OCI-LY7 (cell line): Measurements from ENCODE around the gene RPUSD1. TPM values are rescaled to one million over a fixed set of nuclear protein-coding genes. Genes with fewer than 3 reads are reported as not detected.

Experiments used
- BruUV-seq: library from RNA; stranded (reverse); fragments of 400-500 nt; replicated peaks from 2 replicates; lab custom pipeline; 2021; lab: Mats Ljungman, UMichigan
- CTCF ChIA-PET: fragments of 300-600 bp; sonication (Branson Sonifier 250); formaldehyde crosslinking; loops from one replicate; lab custom pipeline; 2022; ENCODE audit warnings: antibody characterized with exemption; ENCODE audit not compliant: unreplicated experiment; lab: Charles Lee
- POLR2A ChIA-PET: fragments of 300-600 bp; sonication (Branson Sonifier 250); formaldehyde crosslinking; loops from one replicate; lab custom pipeline; 2022; ENCODE audit warnings: antibody characterized with exemption; lab: Charles Lee
- DNase-seq: peaks from one replicate; pipeline ENCODE4 v3.0.0-alpha.2; 2015; ENCODE audit warnings: low spot score
- H2AFZ ChIP-seq: fragments of 200-600 bp; sonication (generic), shearing (Covaris generic); 2 replicates; pipeline ENCODE4 v1.6.1; 2014; ENCODE audit warnings: mild to moderate bottlenecking, antibody characterized with exemption, low read length, moderate library complexity
- H3K27ac ChIP-seq: fragments of 200-600 bp; sonication (generic); 2 replicates; pipeline ENCODE4 v1.5.1; 2014; ENCODE audit warnings: mixed run types, low read depth, mild to moderate bottlenecking, moderate library complexity, low read length, inconsistent platforms; ENCODE audit not compliant: poor library complexity, severe bottlenecking
- H3K36me3 ChIP-seq: fragments of 200-600 bp; sonication (generic); 2 replicates; pipeline ENCODE4 v1.6.1; 2014; ENCODE audit warnings: mild to moderate bottlenecking, antibody characterized with exemption, low read length, moderate library complexity, mixed read lengths; ENCODE audit not compliant: insufficient read depth
- H3K4me1 ChIP-seq: fragments of 200-600 bp; sonication (generic); 2 replicates; pipeline ENCODE4 v1.5.1; 2014; ENCODE audit warnings: mild to moderate bottlenecking, low read length; ENCODE audit not compliant: insufficient read depth, poor library complexity, severe bottlenecking
- H3K4me2 ChIP-seq: fragments of 200-600 bp; sonication (generic); 2 replicates; pipeline ENCODE4 v1.6.1; 2014; ENCODE audit warnings: mild to moderate bottlenecking, low read length
- H3K4me3 ChIP-seq: fragments of 200-600 bp; sonication (generic); 2 replicates; pipeline ENCODE4 v1.5.1; 2014; ENCODE audit warnings: mild to moderate bottlenecking, low read depth, low read length; ENCODE audit not compliant: poor library complexity, severe bottlenecking
- H3K79me2 ChIP-seq: fragments of 200-600 bp; sonication (generic); 2 replicates; pipeline ENCODE4 v1.6.1; 2016; ENCODE audit warnings: low read depth, mild to moderate bottlenecking, low read length, moderate library complexity, mixed read lengths; ENCODE audit not compliant: insufficient read depth
- H3K9me2 ChIP-seq: fragments of 200-600 bp; sonication (generic); 2 replicates; pipeline ENCODE4 v1.6.1; 2016; ENCODE audit warnings: mild to moderate bottlenecking, low read length, mixed read lengths; ENCODE audit not compliant: insufficient read depth
- H3K9me3 ChIP-seq: fragments of 200-600 bp; sonication (generic); 2 replicates; pipeline ENCODE4 v1.6.1; 2014; ENCODE audit warnings: mild to moderate bottlenecking, mixed run types, low read length, mixed read lengths
- H4K20me1 ChIP-seq: fragments of 200-600 bp; sonication (generic); 2 replicates; pipeline ENCODE4 v1.6.1; 2014; ENCODE audit warnings: mild to moderate bottlenecking, antibody characterized with exemption, low read length, moderate library complexity, mixed read lengths; ENCODE audit not compliant: insufficient read depth
- EZH2phosphoT487 ChIP-seq: fragments of 200-600 bp; sonication (generic); IDR thresholded peaks from 2 replicates; pipeline ENCODE4 v1.6.1; 2018; ENCODE audit warnings: low read depth, borderline replicate concordance, mild to moderate bottlenecking, mixed run types, antibody characterized with exemption, low read length, moderate library complexity, mixed read lengths
- intact Hi-C: fragments of 100-400 bp; cut with micrococcal nuclease; formaldehyde crosslinking; loops from one replicate; pipeline ENCODE4 v1.10.0; 2022; ENCODE audit not compliant: unreplicated experiment
- total RNA-seq, 2 experiments: library from RNA; depleted of rRNA in 1 of 2; stranded (reverse); fragments of >200 nt in 1 of 2; shearing (Covaris generic) in 1 of 2; gene quantifications; 2 replicates each; pipeline ENCODE4 v1.2.3, GENCODE V29; 2014 to 2022
- TF ChIP-seq, protein P1 (sequence below): fragments of 200-600 bp; sonication (generic); conservative IDR thresholded peaks from 2 replicates; pipeline ENCODE4 v1.5.1; 2014; ENCODE audit warnings: mild to moderate bottlenecking, antibody characterized with exemption, low read length, moderate library complexity, mixed read lengths

RPUSD1 gene
- total RNA-seq, 2 experiments from 2014 or later: 48.6 to 64.1 TPM

DNA sequence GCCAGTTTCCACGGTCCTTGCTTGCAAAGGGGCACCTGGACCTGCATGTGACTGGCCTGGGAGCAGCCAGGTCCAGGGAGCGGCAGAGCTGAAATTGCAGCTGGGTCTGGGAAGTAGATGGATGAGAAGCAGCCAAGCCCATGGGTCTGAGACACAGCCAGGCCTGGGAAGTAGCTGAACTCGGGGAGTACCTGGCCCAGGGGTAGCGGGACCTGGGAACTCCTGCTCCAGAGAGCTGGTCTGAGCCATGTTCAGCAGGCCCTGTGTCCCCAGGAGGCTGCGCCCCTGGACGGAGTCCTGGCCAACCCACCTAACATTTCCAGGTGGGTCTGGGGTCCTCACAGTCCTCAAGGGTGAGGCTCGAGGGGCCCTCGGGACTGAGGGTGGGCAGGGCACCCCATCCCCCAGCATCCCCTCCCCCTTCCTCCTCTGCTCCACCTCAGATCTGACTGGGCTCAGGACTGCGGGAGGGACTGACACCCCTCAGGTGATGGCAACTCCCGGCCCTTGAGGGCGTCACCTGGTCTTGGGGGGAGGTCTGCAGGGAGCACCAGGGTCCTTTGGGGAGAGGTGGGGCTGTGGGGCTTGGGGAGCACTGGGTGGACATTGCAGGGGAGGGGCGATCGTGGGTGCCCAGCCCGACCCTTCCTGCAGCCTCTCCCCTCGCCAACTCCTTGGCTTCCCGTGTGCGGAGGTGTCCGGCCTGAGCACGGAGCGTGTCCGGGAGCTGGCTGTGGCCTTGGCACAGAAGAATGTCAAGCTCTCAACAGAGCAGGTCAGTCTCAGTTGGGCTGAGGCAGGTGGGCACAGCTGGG, 24.6 kb downstream of the RPUSD1 start:
- no peak for DNase-seq
- Histone ChIP-seq H3K36me3 (no peaks in the 10 kb centered on the region), H4K20me1 (no peaks in the 10 kb centered on the region), H3K79me2 (no peaks in the 10 kb centered on the region), H2AFZ (no peak overlapping the region), H3K4me3 (no peak overlapping the region), H3K9me3 (no peaks in the 10 kb centered on the region), H3K4me1 (no peaks in the 10 kb centered on the region), H3K4me2 (no peak overlapping the region), H3K27ac (no peak overlapping the region), H3K9me2 (no peaks in the 10 kb centered on the region)
- BruUV-seq: no TSS peak
- intact Hi-C loops: no loop called here
- TF ChIP-seq, protein P1, sequence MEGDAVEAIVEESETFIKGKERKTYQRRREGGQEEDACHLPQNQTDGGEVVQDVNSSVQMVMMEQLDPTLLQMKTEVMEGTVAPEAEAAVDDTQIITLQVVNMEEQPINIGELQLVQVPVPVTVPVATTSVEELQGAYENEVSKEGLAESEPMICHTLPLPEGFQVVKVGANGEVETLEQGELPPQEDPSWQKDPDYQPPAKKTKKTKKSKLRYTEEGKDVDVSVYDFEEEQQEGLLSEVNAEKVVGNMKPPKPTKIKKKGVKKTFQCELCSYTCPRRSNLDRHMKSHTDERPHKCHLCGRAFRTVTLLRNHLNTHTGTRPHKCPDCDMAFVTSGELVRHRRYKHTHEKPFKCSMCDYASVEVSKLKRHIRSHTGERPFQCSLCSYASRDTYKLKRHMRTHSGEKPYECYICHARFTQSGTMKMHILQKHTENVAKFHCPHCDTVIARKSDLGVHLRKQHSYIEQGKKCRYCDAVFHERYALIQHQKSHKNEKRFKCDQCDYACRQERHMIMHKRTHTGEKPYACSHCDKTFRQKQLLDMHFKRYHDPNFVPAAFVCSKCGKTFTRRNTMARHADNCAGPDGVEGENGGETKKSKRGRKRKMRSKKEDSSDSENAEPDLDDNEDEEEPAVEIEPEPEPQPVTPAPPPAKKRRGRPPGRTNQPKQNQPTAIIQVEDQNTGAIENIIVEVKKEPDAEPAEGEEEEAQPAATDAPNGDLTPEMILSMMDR: no peak
- no peak for TF ChIP-seq EZH2phosphoT487
- ChIA-PET CTCF (no interaction called here), POLR2A (interaction anchor here (0.6 kb wide), 1 partner anchor 10 kb away, joined by 6 read pairs; no protein-coding TSS in a partner anchor)

DNA sequence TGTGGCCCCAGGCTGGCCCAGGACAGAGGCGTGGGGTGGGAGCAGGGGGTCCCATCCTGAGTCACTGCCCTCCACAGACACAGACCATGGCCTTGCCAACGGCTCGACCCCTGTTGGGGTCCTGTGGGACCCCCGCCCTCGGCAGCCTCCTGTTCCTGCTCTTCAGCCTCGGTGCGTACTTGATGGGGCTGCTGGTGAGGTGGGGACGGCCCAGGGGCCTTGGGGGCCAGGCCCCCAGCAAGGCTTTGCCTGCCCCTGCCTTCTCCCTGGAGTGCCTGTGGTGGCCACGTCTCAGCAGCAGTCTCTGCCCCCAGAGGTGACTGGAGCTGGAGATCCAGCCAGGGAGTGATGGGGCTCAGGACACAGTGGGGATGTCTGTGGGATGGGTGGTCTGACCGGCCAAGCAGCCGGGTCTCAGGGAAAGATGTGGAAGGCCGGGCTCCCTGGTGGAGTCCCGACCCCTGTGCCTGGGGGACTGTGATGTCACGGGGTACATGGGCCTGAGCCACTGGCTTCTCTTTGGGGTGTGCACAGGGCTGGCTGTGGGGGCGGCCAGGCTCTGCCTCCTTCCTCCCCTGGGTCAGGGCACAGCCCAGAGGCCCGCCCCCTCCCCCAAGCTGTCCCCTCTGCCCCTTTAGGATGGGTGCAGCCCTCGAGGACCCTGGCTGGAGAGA, 25.4 kb downstream of the RPUSD1 start:
- H3K4me3 ChIP-seq: no peak overlapping the region
- H3K9me3 ChIP-seq: no peaks in the 10 kb centered on the region
- no peaks in the 10 kb centered on the region for H3K4me1 ChIP-seq
- BruUV-seq: no TSS peak
- ChIA-PET CTCF (no interaction called here), POLR2A (interaction anchor here (0.6 kb wide), 1 partner anchor 11 kb away, joined by 6 read pairs; no protein-coding TSS in a partner anchor)
- no peak overlapping the region for H2AFZ ChIP-seq
- H4K20me1 ChIP-seq: no peaks in the 10 kb centered on the region
- H3K9me2 ChIP-seq: no peaks in the 10 kb centered on the region
- TF ChIP-seq EZH2phosphoT487: no peak
- TF ChIP-seq, protein P1: no peak
- no peak overlapping the region for H3K27ac ChIP-seq
- DNase-seq: no peak
- no peaks in the 10 kb centered on the region for H3K36me3 ChIP-seq
- no peaks in the 10 kb centered on the region for H3K79me2 ChIP-seq
- intact Hi-C loops: no loop called here
- H3K4me2 ChIP-seq: no peak overlapping the region
